ENCODE measurements around the gene RAB44.

The RAB44 gene

GRCh38 chr6:36657942-36658544 lies 39.6 kb upstream of the RAB44 start:
- no peak for TF ChIP-seq CTCF (IDR thresholded peaks at IDR 0.05)

GRCh38 chr6:36659271-36659670 lies 38.4 kb upstream of the RAB44 start:
- no peak overlapping the region for H3K9ac ChIP-seq
- no peak overlapping the region for H3K27ac ChIP-seq
- no peak overlapping the region for H3K4me2 ChIP-seq (ENCODE audit: low read length)
- no peak for TF ChIP-seq CTCF (IDR thresholded peaks at IDR 0.05)
- H3K4me3 ChIP-seq (ENCODE audit: low read depth, low read length) = no peak overlapping the region
- no peak overlapping the region for H2AFZ ChIP-seq
- H3K79me2 ChIP-seq = no peaks in the 10 kb centered on the region
- H3K9me3 ChIP-seq (ENCODE audit: control insufficient read depth, low read length) = no peaks in the 10 kb centered on the region
- peaks cover 5% of the 10 kb centered on the region for H3K4me1 ChIP-seq
- H3K36me3 ChIP-seq (ENCODE audit: control insufficient read depth, insufficient read depth, low read length) = no peaks in the 10 kb centered on the region
- H3K27me3 ChIP-seq (ENCODE audit: control insufficient read depth, insufficient read depth, low read length) = no peaks in the 10 kb centered on the region

More at GRCh38 chr6:36657942-36658544, 39.6 kb upstream of the RAB44 start:
- no peak overlapping the region for H3K27ac ChIP-seq
- no peaks in the 10 kb centered on the region for H3K9me3 ChIP-seq (ENCODE audit: control insufficient read depth, low read length)
- no peak overlapping the region for H3K4me2 ChIP-seq (ENCODE audit: low read length)
- no peaks in the 10 kb centered on the region for H3K79me2 ChIP-seq
- no peaks in the 10 kb centered on the region for H3K27me3 ChIP-seq (ENCODE audit: control insufficient read depth, insufficient read depth, low read length)
- H3K4me1 ChIP-seq = peaks cover 5% of the 10 kb centered on the region
- no peaks in the 10 kb centered on the region for H3K36me3 ChIP-seq (ENCODE audit: control insufficient read depth, insufficient read depth, low read length)
- no peak overlapping the region for H2AFZ ChIP-seq
- no peak overlapping the region for H3K9ac ChIP-seq
- H3K4me3 ChIP-seq (ENCODE audit: low read depth, low read length) = no peak overlapping the region

- H3K9ac ChIP-seq = no peak overlapping the region
Observed at GRCh38 chr6:36660771-36661471, 36.7 kb upstream of the RAB44 start.

GRCh38 chr6:36662380-36662779 lies 35.2 kb upstream of the RAB44 start:
- H3K4me1 ChIP-seq = peaks cover 16% of the 10 kb centered on the region
- no peak overlapping the region for H2AFZ ChIP-seq
- H3K9ac ChIP-seq = no peak overlapping the region
- no peaks in the 10 kb centered on the region for H3K79me2 ChIP-seq
- no peaks in the 10 kb centered on the region for H3K36me3 ChIP-seq (ENCODE audit: control insufficient read depth, insufficient read depth, low read length)
- no peaks in the 10 kb centered on the region for H3K27me3 ChIP-seq (ENCODE audit: control insufficient read depth, insufficient read depth, low read length)
- H3K4me3 ChIP-seq (ENCODE audit: low read depth, low read length) = no peak overlapping the region
- no peak overlapping the region for H3K27ac ChIP-seq
- no peaks in the 10 kb centered on the region for H3K9me3 ChIP-seq (ENCODE audit: control insufficient read depth, low read length)
- no peak for TF ChIP-seq CTCF (IDR thresholded peaks at IDR 0.05)
- H3K4me2 ChIP-seq (ENCODE audit: low read length) = no peak overlapping the region

More at GRCh38 chr6:36660771-36661471, 36.7 kb upstream of the RAB44 start:
- Histone ChIP-seq H3K4me1 (peaks cover 5% of the 10 kb centered on the region), H2AFZ (peak overlapping the region; percentile 56), H3K4me2 (ENCODE audit: low read length) (no peak overlapping the region), H3K27ac (no peak overlapping the region), H3K36me3 (ENCODE audit: control insufficient read depth, insufficient read depth, low read length) (no peaks in the 10 kb centered on the region), H3K9me3 (ENCODE audit: control insufficient read depth, low read length) (no peaks in the 10 kb centered on the region), H3K27me3 (ENCODE audit: control insufficient read depth, insufficient read depth, low read length) (no peaks in the 10 kb centered on the region), H3K4me3 (ENCODE audit: low read depth, low read length) (no peak overlapping the region), H3K79me2 (no peaks in the 10 kb centered on the region)
- TF ChIP-seq CTCF (IDR thresholded peaks at IDR 0.05) = no peak

All from parathyroid adenoma (tissue), 2 donors.